Activated naive CD4-positive, alpha-beta T cell treated with anti-CD3 and anti-CD28 coated beads, Interleukin-2, amount 50 U/mL, for 24 hours (primary cell): ENCODE data around the gene ITIH1.

Experiments
- H3K27ac Mint-ChIP-seq: one replicate; pipeline ENCODE4 v1.8.0; 2021; ENCODE audit warnings: mild to moderate bottlenecking, mixed read lengths
- H3K27me3 Mint-ChIP-seq: one replicate; pipeline ENCODE4 v1.8.0; 2021; ENCODE audit warnings: mixed read lengths
- H3K36me3 Mint-ChIP-seq: one replicate; pipeline ENCODE4 v1.8.0; 2021; ENCODE audit warnings: mixed read lengths
- H3K4me1 Mint-ChIP-seq: one replicate; pipeline ENCODE4 v1.8.0; 2021; ENCODE audit warnings: mixed read lengths
- H3K4me3 Mint-ChIP-seq: one replicate; pipeline ENCODE4 v1.8.0; 2021; ENCODE audit warnings: mild to moderate bottlenecking, mixed read lengths
- H3K9me3 Mint-ChIP-seq: one replicate; pipeline ENCODE4 v1.8.0; 2021; ENCODE audit warnings: mixed read lengths

The ITIH1 gene

GRCh38 chr3:52834871-52835501 is 57.6 kb downstream of the ITIH1 start, which contains the start of gene MUSTN1:
TSS of gene MUSTN1 (minus strand) at chr3:52835019. CDS start at chr3:52834948, 71 bp downstream.
- Mint-ChIP-seq H3K4me1 (peaks cover 23% of the 10 kb centered on the region), H3K9me3 (no peaks in the 10 kb centered on the region), H3K36me3 (no peaks in the 10 kb centered on the region), H3K4me3 (no peak within 1 kb of the TSS), H3K27me3 (no peaks in the 10 kb centered on the region), H3K27ac (no peak within 1 kb of the TSS)

- Mint-ChIP-seq H3K27me3 (no peaks in the 10 kb centered on the region), H3K4me3 (no peak overlapping the region)
These were observed 58.5 kb downstream of the ITIH1 start for GRCh38 chr3:52835766-52836470.

GRCh38 chr3:52836471-52836845 is 59.1 kb downstream of the ITIH1 start:
- Mint-ChIP-seq H3K27me3 (no peaks in the 10 kb centered on the region), H3K27ac (no peak overlapping the region), H3K9me3 (no peaks in the 10 kb centered on the region), H3K36me3 (peaks cover 2% of the 10 kb centered on the region), H3K4me3 (no peak overlapping the region), H3K4me1 (peaks cover 26% of the 10 kb centered on the region)

More at GRCh38 chr3:52835766-52836470, 58.5 kb downstream of the ITIH1 start:
- H3K27ac Mint-ChIP-seq, result no peak overlapping the region
- peaks cover 2% of the 10 kb centered on the region for H3K36me3 Mint-ChIP-seq
- no peaks in the 10 kb centered on the region for H3K9me3 Mint-ChIP-seq
- H3K4me1 Mint-ChIP-seq, result peaks cover 26% of the 10 kb centered on the region

GRCh38 chr3:52836986-52837385 is 59.6 kb downstream of the ITIH1 start:
- Mint-ChIP-seq H3K36me3 (peaks cover 4% of the 10 kb centered on the region), H3K27me3 (no peaks in the 10 kb centered on the region)

GRCh38 chr3:52838561-52839267 is 61.3 kb downstream of the ITIH1 start:
- no peak overlapping the region for H3K27ac Mint-ChIP-seq
- peaks cover 4% of the 10 kb centered on the region for H3K36me3 Mint-ChIP-seq
- peaks cover 26% of the 10 kb centered on the region for H3K4me1 Mint-ChIP-seq
- H3K27me3 Mint-ChIP-seq, result no peaks in the 10 kb centered on the region
- no peak overlapping the region for H3K4me3 Mint-ChIP-seq
- H3K9me3 Mint-ChIP-seq, result no peaks in the 10 kb centered on the region

More at GRCh38 chr3:52836986-52837385, 59.6 kb downstream of the ITIH1 start:
- H3K4me3 Mint-ChIP-seq, result no peak overlapping the region
- no peaks in the 10 kb centered on the region for H3K9me3 Mint-ChIP-seq
- no peak overlapping the region for H3K27ac Mint-ChIP-seq
- H3K4me1 Mint-ChIP-seq, result peaks cover 26% of the 10 kb centered on the region

- no peak overlapping the region for H3K4me3 Mint-ChIP-seq
- H3K27me3 Mint-ChIP-seq, result no peaks in the 10 kb centered on the region
- H3K4me1 Mint-ChIP-seq, result peaks cover 26% of the 10 kb centered on the region
- no peak overlapping the region for H3K27ac Mint-ChIP-seq
- peaks cover 4% of the 10 kb centered on the region for H3K36me3 Mint-ChIP-seq
- H3K9me3 Mint-ChIP-seq, result no peaks in the 10 kb centered on the region
These were observed 61.8 kb downstream of the ITIH1 start for GRCh38 chr3:52839268-52839575.

GRCh38 chr3:52839892-52840545 is 62.6 kb downstream of the ITIH1 start:
- no peak overlapping the region for H3K27ac Mint-ChIP-seq

GRCh38 chr3:52841211-52841980 is 64.0 kb downstream of the ITIH1 start:
- no peak overlapping the region for H3K4me3 Mint-ChIP-seq
- H3K4me1 Mint-ChIP-seq, result peaks cover 26% of the 10 kb centered on the region
- no peaks in the 10 kb centered on the region for H3K9me3 Mint-ChIP-seq
- H3K27ac Mint-ChIP-seq, result no peak overlapping the region
- H3K36me3 Mint-ChIP-seq, result peaks cover 4% of the 10 kb centered on the region
- no peaks in the 10 kb centered on the region for H3K27me3 Mint-ChIP-seq

More at GRCh38 chr3:52839892-52840545, 62.6 kb downstream of the ITIH1 start:
- Mint-ChIP-seq H3K4me3 (no peak overlapping the region), H3K4me1 (peaks cover 26% of the 10 kb centered on the region), H3K27me3 (no peaks in the 10 kb centered on the region), H3K9me3 (no peaks in the 10 kb centered on the region), H3K36me3 (peaks cover 4% of the 10 kb centered on the region)
